ENCODE measurements around the gene WDFY4.

GRCh38 chr10:48683868-48684267 is 805 bp upstream of the WDFY4 start:
- TF ChIP-seq EZH2 (IDR thresholded peaks at IDR 0.05; ENCODE audit: low read length) (no peak), CTCF (optimal IDR thresholded peaks at IDR 0.05 in 1 of 3, IDR thresholded peaks at IDR 0.05 in 1 of 3, conservative IDR thresholded peaks at IDR 0.05 in 1 of 3; ENCODE audit: extremely low read depth in 1 of 3, insufficient read depth in 2 of 3, low read length in 3 of 3) (no peak)

Measured in keratinocyte (primary cell).